ENCODE data around the gene TYSND1. TPM values are rescaled to one million over a fixed set of nuclear protein-coding genes. Genes with fewer than 3 reads are reported as not detected.

The TYSND1 gene
- total and polyA plus RNA-seq, 2 of the 13 experiments (the other 11 are each of a cell fraction or from before 2014, with no cell fraction given), result 3.3 to 8.9 TPM

DNA sequence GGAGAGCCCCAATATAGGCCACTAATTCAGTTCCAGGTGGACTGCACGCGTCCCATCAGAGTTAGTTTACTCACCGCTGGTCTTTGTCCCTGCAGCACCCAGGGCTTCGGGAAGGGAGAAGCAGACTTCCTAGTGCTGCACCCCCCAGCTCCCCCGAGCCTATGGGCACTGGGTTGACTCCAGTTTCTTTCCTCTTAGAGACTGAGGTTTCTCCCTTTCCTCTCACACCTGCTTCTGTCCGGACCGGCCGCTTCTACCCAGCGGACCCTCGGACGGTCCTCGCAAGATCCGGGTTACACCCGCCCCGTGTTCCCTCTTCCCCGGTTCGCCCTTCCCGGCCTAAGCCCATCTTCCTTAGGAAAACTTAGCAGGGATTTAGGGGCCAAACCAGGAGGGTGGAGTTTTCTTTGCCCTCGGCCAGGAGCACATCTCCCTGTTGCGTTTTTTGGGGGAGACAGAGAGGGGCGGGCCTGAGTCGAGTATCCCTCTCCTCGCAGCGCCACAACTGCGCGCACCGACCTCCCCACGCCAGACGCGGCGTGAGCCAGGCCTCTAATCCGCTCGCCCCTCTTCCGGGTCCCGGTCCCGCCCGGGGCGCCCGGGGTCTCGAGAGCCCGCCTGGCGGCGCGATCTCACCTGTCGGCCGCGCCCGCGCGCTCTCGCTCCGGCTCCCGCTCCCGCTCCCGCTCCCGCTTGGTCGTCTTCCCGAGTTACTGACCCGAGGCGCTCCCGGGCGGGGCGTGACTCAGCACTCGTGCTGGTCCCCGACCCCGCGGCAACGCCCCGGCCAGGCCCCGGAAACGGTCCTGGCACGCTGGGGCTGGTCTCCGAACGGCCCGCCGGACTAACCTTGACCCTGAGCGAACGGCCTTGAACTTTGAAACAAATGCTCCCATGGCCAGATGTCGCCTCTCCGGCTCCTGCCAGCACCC is 14.1 kb downstream of the TYSND1 start, which contains the start of gene AIFM2 (continued):
- TF ChIP-seq JUND (CRISPR knock-in tag; IDR thresholded peaks at IDR 0.05) (0 out of 2 replicates have a peak, but pooled peaks have one; percentile 26), PRMT3 (CRISPR knock-in tag; IDR thresholded peaks at IDR 0.05; ENCODE audit: borderline replicate concordance, low read depth) (no peak), ZNF713 (CRISPR knock-in tag; IDR thresholded peaks at IDR 0.05) (no peak), HMG20A (CRISPR knock-in tag; IDR thresholded peaks at IDR 0.05; ENCODE audit: borderline replicate concordance) (peak; percentile 84; the same call in 1 of the 2 replicates), ZNF629 (CRISPR knock-in tag; conservative IDR thresholded peaks at IDR 0.05) (0 out of 2 replicates have a peak, but pooled peaks have one; percentile 13), ZNF263 (CRISPR knock-in tag; IDR thresholded peaks at IDR 0.05) (peak; percentile 56; the same call in 1 of the 2 replicates), TOPORS (CRISPR knock-in tag; IDR thresholded peaks at IDR 0.05) (no peak), CCDC6 (CRISPR knock-in tag; IDR thresholded peaks at IDR 0.05) (peak; percentile 81; the same call in 1 of the 2 replicates), CENPX (CRISPR knock-in tag; IDR thresholded peaks at IDR 0.05) (no peak), ZNF724P (CRISPR knock-in tag; IDR thresholded peaks at IDR 0.05; ENCODE audit: borderline replicate concordance) (no peak), CSRNP1 (CRISPR knock-in tag; IDR thresholded peaks at IDR 0.05) (peak; percentile 33), PAF1 (CRISPR knock-in tag; IDR thresholded peaks at IDR 0.05) (no peak), ZFYVE20 (CRISPR knock-in tag; IDR thresholded peaks at IDR 0.05; ENCODE audit: borderline replicate concordance, low read depth) (no peak), SOX5 (CRISPR knock-in tag; IDR thresholded peaks at IDR 0.05; ENCODE audit: borderline replicate concordance) (peak; percentile 87; the same call in 1 of the 2 replicates), HOXD1 (CRISPR knock-in tag; IDR thresholded peaks at IDR 0.05) (peak; percentile 81; the same call in 1 of the 2 replicates), SMAD1 (CRISPR knock-in tag; IDR thresholded peaks at IDR 0.05; ENCODE audit: borderline replicate concordance, low read depth) (0 out of 2 replicates have a peak, but pooled peaks have one; percentile 42), ZC3H13 (CRISPR knock-in tag; IDR thresholded peaks at IDR 0.05) (peak; percentile 83), TCF12 (IDR thresholded peaks at IDR 0.05) (no peak), TCF12 (CRISPR knock-in tag; IDR thresholded peaks at IDR 0.05) (no peak), ZNF766 (CRISPR knock-in tag; IDR thresholded peaks at IDR 0.05; ENCODE audit: borderline replicate concordance) (peak; percentile 54; the same call in 1 of the 2 replicates), PRPF4 (IDR thresholded peaks at IDR 0.05; ENCODE audit: low read depth, low read length, poor library complexity, severe bottlenecking) (no peak), TEAD2 (CRISPR knock-in tag; IDR thresholded peaks at IDR 0.05) (no peak), RBAK (CRISPR knock-in tag; IDR thresholded peaks at IDR 0.05) (no peak), MEIS2 (CRISPR knock-in tag; IDR thresholded peaks at IDR 0.05) (peak; percentile 92), LBX2 (CRISPR knock-in tag; IDR thresholded peaks at IDR 0.05; ENCODE audit: borderline replicate concordance) (no peak), ZNF34 (CRISPR knock-in tag; IDR thresholded peaks at IDR 0.05; ENCODE audit: borderline replicate concordance) (no peak), ZNF503 (CRISPR knock-in tag; IDR thresholded peaks at IDR 0.05) (peak; percentile 89)

Measured in HepG2 (cell line).